ENCODE data around the gene ZDBF2. TPM values are rescaled to one million over a fixed set of nuclear protein-coding genes. Genes with fewer than 3 reads are reported as not detected.
"Not testable (repeated sequence)": the region's sequence is repeated elsewhere in the genome, so short reads cannot be mapped to it uniquely, and the experiment has no call there.

The ZDBF2 gene
- total RNA-seq, 1 donor from 2014 or later: 9.3 TPM

DNA sequence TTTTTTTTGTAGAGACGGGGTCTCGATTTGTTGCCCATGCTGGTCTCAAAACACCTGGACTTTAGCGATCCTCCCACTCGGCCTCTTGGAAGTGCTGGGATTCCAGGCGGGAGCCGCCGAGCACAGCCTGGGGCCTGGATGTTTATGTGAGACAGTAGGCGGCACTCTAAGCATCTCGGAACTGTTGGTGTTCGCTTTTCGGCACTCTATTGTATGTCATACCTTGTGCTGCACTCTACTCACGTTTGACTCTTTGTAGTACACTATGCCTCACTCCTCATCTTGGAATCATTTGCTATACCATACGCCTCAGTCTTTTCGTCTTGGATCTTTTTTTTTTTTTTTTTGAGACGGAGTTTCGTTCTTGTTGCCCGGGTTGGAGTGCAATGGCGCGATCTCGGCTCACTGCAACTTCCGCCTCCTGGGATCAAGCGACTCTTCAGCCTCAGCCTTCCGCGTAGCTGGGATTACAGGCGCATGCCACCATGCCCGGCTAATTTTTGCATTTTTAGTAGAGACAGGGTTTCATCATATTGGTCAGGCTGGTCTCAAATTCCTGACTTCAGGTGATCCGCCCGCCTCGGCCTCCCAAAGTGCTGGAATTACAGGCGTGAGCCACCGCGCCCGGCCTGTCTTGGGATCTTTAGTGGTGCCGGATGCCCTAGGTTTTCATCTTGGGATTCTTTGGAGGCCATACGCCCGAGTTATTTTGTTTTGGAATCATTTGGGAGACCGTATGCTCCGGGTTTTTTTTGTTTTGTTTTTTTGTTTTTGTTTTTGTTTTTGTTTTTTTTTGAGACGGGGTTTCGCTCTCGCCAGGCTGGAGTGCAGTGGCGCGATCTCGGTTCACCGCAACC, 24.2 kb upstream of the ZDBF2 start:
- intact Hi-C loops (cut with micrococcal nuclease): no loop called here
- DNase-seq (ENCODE audit: low spot score): no peak
- Mint-ChIP-seq H3K36me3 (ENCODE audit: low read depth) (no peaks in the 10 kb centered on the region), H3K4me3 (peak overlapping the region; percentile 76), H3K4me1 (ENCODE audit: low read depth) (peaks cover 12% of the 10 kb centered on the region), H3K27me3 (ENCODE audit: insufficient read depth) (peaks cover 51% of the 10 kb centered on the region), H3K9me3 (peaks cover 8% of the 10 kb centered on the region), H3K27ac (no peak overlapping the region)

GRCh38 chr2:206253125-206253776, 21.2 kb upstream of the ZDBF2 start:
- DNase-seq (ENCODE audit: low spot score): no peak
- intact Hi-C loops (cut with micrococcal nuclease): no loop called here
- Mint-ChIP-seq H3K4me3 (no peak overlapping the region), H3K36me3 (ENCODE audit: low read depth) (no peaks in the 10 kb centered on the region), H3K27ac (no peak overlapping the region), H3K4me1 (ENCODE audit: low read depth) (peaks cover 12% of the 10 kb centered on the region), H3K9me3 (peaks cover 8% of the 10 kb centered on the region), H3K27me3 (ENCODE audit: insufficient read depth) (peaks cover 56% of the 10 kb centered on the region)

GRCh38 chr2:206253777-206254166, 20.7 kb upstream of the ZDBF2 start:
- intact Hi-C loops (cut with micrococcal nuclease): no loop called here
- Mint-ChIP-seq H3K4me1 (ENCODE audit: low read depth) (peaks cover 12% of the 10 kb centered on the region), H3K4me3 (no peak overlapping the region), H3K27me3 (ENCODE audit: insufficient read depth) (peaks cover 58% of the 10 kb centered on the region), H3K36me3 (ENCODE audit: low read depth) (no peaks in the 10 kb centered on the region), H3K9me3 (peaks cover 8% of the 10 kb centered on the region), H3K27ac (no peak overlapping the region)
- no peak for DNase-seq (ENCODE audit: low spot score)

DNA sequence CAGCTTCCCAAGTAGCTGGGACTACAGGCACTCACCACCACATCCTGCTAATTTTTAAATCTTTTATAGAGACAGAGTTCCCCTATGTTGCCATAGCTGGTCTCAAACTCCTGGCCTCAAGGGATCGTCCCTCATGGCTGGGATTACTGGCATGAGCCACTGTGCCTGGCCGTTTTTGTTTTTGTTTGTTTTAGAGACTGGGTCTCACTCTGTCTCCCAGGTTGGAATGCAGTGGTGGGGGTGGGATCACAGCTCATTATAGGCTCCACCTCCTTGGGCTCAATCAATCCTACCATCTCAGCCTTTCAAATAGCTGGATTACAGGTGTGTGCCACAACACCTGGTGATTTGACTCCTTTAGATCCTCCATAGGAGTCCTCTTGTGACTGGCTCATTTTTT, 19.5 kb upstream of the ZDBF2 start:
- intact Hi-C loops (cut with micrococcal nuclease): no loop called here
- Mint-ChIP-seq H3K27ac (peak overlapping the region; percentile 34), H3K9me3 (peaks cover 8% of the 10 kb centered on the region), H3K4me1 (ENCODE audit: low read depth) (peaks cover 9% of the 10 kb centered on the region), H3K36me3 (ENCODE audit: low read depth) (no peaks in the 10 kb centered on the region), H3K4me3 (no peak overlapping the region), H3K27me3 (ENCODE audit: insufficient read depth) (peaks cover 69% of the 10 kb centered on the region)
- no peak for DNase-seq (ENCODE audit: low spot score)

DNA sequence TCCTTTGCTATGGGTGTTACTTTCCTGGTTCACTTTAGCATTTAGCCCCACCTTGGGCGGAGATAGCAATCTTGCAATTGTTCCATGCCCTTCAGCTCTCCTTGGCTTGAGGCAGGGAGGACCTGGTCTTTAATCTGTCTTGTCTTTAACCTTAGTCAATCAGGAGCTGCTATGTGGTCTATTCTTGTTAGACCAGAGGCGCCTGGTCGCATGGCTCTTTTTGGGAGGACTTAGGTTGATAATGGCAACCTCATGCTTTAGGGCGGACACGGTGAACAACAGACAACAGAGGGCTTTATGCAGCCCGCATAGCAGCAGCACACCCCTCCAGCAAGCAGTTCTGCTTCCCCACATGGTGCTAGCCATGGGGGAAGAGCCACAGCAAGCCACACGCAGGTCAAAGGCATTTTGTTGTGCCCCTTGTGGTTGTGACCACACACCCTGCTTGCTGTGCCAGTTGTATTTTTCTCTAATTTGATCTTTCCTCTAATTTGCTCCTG, 17.7 kb upstream of the ZDBF2 start:
- intact Hi-C loops (cut with micrococcal nuclease): no loop called here
- Mint-ChIP-seq H3K4me3 (no peak overlapping the region), H3K27me3 (ENCODE audit: insufficient read depth) (peaks cover 70% of the 10 kb centered on the region), H3K36me3 (ENCODE audit: low read depth) (no peaks in the 10 kb centered on the region), H3K27ac (no peak overlapping the region), H3K9me3 (peaks cover 8% of the 10 kb centered on the region), H3K4me1 (ENCODE audit: low read depth) (no peaks in the 10 kb centered on the region)
- DNase-seq (ENCODE audit: low spot score): no peak

DNA sequence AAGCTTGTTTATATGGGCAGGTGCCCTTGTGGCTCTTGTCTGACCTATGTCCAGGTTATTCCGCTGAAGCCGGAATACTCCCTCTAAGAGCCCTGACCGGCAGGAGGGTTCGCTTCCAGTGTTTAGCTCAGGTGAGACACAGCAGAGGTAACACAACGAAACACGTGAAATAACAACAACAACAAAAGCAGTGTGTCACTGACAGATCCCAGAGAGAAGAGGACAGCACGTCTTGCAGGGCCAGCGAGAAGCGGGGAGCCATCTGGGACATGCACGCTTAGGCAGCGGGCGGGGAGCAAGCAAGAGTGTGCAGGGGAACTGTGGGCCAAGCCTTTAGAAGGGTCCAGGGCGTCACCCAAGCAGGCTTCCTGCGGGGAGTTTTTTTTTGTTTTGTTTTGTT, 17.1 kb upstream of the ZDBF2 start:
- Mint-ChIP-seq H3K36me3 (ENCODE audit: low read depth) (no peaks in the 10 kb centered on the region), H3K4me3 (no peak overlapping the region)

DNA sequence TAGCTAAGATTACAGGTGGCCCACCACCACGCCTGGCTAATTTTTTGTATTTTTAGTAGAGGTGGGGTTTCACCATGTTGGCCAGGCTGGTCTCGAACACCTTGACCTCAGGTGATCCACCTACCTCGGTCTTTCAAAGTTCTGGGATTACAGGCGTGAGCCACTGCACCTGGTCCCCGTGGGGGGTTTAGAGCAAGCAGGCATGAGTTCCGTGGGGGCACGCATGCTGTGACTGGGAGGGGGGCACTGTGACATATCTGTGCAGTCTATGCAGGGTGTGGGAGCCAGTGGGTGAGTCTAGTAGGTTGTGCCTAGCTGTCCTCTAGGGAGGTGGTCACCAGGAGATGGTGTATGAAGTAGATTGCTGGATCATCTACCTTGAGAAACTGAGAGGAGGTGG, 16.6 kb upstream of the ZDBF2 start:
- peaks cover 4% of the 10 kb centered on the region for H3K9me3 Mint-ChIP-seq
- no peaks in the 10 kb centered on the region for H3K4me1 Mint-ChIP-seq (ENCODE audit: low read depth)
- no peak overlapping the region for H3K4me3 Mint-ChIP-seq
- DNase-seq (ENCODE audit: low spot score): no peak
- peaks cover 67% of the 10 kb centered on the region for H3K27me3 Mint-ChIP-seq (ENCODE audit: insufficient read depth)
- H3K27ac Mint-ChIP-seq: no peak overlapping the region
- H3K36me3 Mint-ChIP-seq (ENCODE audit: low read depth): peaks cover under 1% of the 10 kb centered on the region
- intact Hi-C loops (cut with micrococcal nuclease): no loop called here

More for the DNA sequence above, 17.1 kb upstream of the ZDBF2 start:
- Mint-ChIP-seq H3K27ac (no peak overlapping the region), H3K9me3 (peaks cover 8% of the 10 kb centered on the region), H3K27me3 (ENCODE audit: insufficient read depth) (peaks cover 69% of the 10 kb centered on the region), H3K4me1 (ENCODE audit: low read depth) (no peaks in the 10 kb centered on the region)
- intact Hi-C loops (cut with micrococcal nuclease): no loop called here
- no peak for DNase-seq (ENCODE audit: low spot score)

DNA sequence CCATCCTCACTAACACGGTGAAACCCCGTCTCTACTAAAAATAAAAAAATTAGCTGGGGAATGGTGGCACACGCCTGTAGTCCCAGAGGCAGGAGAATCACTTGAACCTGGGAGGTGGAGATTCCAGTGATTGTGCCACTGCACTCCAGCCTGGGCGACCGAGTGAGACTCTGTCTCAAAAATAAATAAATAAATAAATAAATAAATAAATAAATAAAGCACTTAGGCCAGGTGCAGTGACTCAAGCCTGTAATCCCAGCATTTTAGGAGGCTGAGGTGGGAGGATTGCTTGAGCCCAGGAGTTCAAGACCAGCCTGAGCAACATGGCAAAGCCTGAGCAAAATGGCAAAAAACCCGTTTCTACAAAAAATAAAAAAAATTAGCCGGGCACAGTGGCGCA, 15.8 kb upstream of the ZDBF2 start:
- H3K4me1 Mint-ChIP-seq (ENCODE audit: low read depth); H3K36me3 Mint-ChIP-seq (ENCODE audit: low read depth); H3K9me3 Mint-ChIP-seq; H3K27ac Mint-ChIP-seq; H3K4me3 Mint-ChIP-seq; intact Hi-C loops (cut with micrococcal nuclease); DNase-seq (ENCODE audit: low spot score): not testable (repeated sequence)
- H3K27me3 Mint-ChIP-seq (ENCODE audit: insufficient read depth): peaks cover 70% of the 10 kb centered on the region

DNA sequence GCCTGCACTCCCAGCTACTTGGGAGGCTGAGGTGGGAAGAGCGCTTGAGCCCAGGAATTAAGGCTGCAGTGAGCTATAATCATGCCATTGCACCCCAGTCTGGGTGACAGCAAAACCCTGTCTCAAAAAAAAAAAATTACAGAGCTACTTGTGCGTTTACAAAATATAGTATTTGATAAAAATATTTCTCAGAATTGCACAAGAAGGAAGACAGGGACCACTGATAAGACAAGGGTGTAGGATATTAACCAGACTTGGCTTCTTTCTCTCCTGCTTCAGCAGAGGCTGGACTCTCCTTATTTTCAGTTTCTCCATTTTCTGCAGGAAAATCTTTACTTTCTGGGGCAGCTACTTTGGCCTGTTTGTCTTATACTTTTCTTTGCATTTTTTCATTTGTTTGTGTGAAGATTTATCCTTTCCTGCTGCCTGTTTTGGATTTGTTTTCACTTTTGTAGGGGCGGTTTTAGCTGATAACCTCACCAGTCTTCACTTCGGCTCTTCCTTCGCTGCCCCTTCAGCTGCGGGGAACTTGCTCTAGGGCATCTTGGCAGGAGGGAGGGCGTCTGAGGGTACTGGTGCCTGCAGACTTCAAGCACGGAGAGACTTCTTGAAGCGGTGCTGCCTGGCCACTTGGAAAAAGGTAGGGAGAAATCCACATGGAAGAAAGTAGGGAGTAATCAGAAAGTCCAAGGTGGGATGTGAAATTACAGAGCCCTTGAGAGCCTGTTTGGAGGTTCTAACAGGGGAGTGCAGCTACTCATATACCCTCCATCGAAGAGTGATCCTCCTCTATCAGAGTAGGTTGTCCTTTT, 14.9 kb upstream of the ZDBF2 start:
- Mint-ChIP-seq H3K27me3 (ENCODE audit: insufficient read depth) (peaks cover 72% of the 10 kb centered on the region), H3K27ac (no peak overlapping the region), H3K9me3 (no peaks in the 10 kb centered on the region), H3K36me3 (ENCODE audit: low read depth) (peaks cover 2% of the 10 kb centered on the region), H3K4me3 (no peak overlapping the region), H3K4me1 (ENCODE audit: low read depth) (no peaks in the 10 kb centered on the region)
- DNase-seq (ENCODE audit: low spot score): no peak
- intact Hi-C loops (cut with micrococcal nuclease): no loop called here

- intact Hi-C loops (cut with micrococcal nuclease): no loop called here
- Mint-ChIP-seq H3K4me1 (ENCODE audit: low read depth) (no peaks in the 10 kb centered on the region), H3K9me3 (no peaks in the 10 kb centered on the region), H3K27me3 (ENCODE audit: insufficient read depth) (peaks cover 70% of the 10 kb centered on the region), H3K27ac (no peak overlapping the region), H3K4me3 (no peak overlapping the region), H3K36me3 (ENCODE audit: low read depth) (peaks cover 2% of the 10 kb centered on the region)
- DNase-seq (ENCODE audit: low spot score): no peak
Observed at GRCh38 chr2:206260188-206261012, 14.1 kb upstream of the ZDBF2 start.

GRCh38 chr2:206263959-206264603, 10.4 kb upstream of the ZDBF2 start:
- H3K36me3 Mint-ChIP-seq (ENCODE audit: low read depth): peaks cover 2% of the 10 kb centered on the region

More at GRCh38 chr2:206263959-206264603, 10.4 kb upstream of the ZDBF2 start:
- no peak for DNase-seq (ENCODE audit: low spot score)
- Mint-ChIP-seq H3K27ac (no peak overlapping the region), H3K4me1 (ENCODE audit: low read depth) (no peaks in the 10 kb centered on the region), H3K9me3 (no peaks in the 10 kb centered on the region), H3K4me3 (no peak overlapping the region), H3K27me3 (ENCODE audit: insufficient read depth) (peaks cover 76% of the 10 kb centered on the region)
- intact Hi-C loops (cut with micrococcal nuclease): no loop called here

All from activated T-helper 1 cell treated with anti-CD3 and anti-CD28 coated beads, Interleukin-12 subunit alpha, Interleukin-12 subunit beta, Interleukin-2, Interleukin-4 antibody, amounts not matched to agents 30 ng/mL and 10 ng/mL and 1 ng/mL, durations not matched to agents 14 hours and 24 hours and 36 hours (primary cell).